Endothelial cell of umbilical vein (primary cell): ENCODE results near the gene ZNF644. TPM values are rescaled to one million over a fixed set of nuclear protein-coding genes. Genes with fewer than 3 reads are reported as not detected.

ENCODE experiments used
- BruUV-seq: library from RNA; stranded (reverse); fragments of 400-500 nt; replicated peaks from 2 replicates; lab custom pipeline; 2021; lab: Mats Ljungman, UMichigan
- CTCF ChIA-PET: fragments of 300-600, 350-600 bp; sonication (Branson Sonifier 250); formaldehyde crosslinking; loops from one replicate; lab custom pipeline; 2021; ENCODE audit warnings: antibody characterized with exemption, inconsistent platforms; lab: Charles Lee
- POLR2A ChIA-PET: fragments of 300-600, 350-600 bp; sonication (Branson Sonifier 250); formaldehyde crosslinking; loops from one replicate; lab custom pipeline; 2021; ENCODE audit warnings: antibody characterized with exemption, inconsistent platforms; lab: Charles Lee
- DNase-seq: peaks from one replicate; pipeline ENCODE4 v3.0.0-alpha.2; 2011; ENCODE audit warnings: low read depth, low spot score
- FAIRE-seq: peaks from 2 replicates; lab custom pipeline; 2011; peaks lifted over from hg19 to GRCh38; lab: Jason Lieb, UNC
- H2AFZ ChIP-seq: 2 replicates; pipeline ENCODE4 v1.6.0; 2012; ENCODE audit warnings: low read depth, low read length, control low read depth, inconsistent platforms
- H3K27ac ChIP-seq: 2 replicates; pipeline ENCODE4 v1.5.1; 2011; ENCODE audit warnings: low read depth, mild to moderate bottlenecking, control low read depth, low read length, moderate library complexity; ENCODE audit not compliant: insufficient read depth
- H3K27me3 ChIP-seq, 2 experiments: 2 replicates each; pipeline versions ENCODE4 v1.6.0 to v1.6.1; 2011; ENCODE audit warnings: low read length in 2 of 2, mixed read lengths in 1 of 2; ENCODE audit not compliant: control insufficient read depth in 2 of 2, insufficient read depth in 2 of 2
- H3K36me3 ChIP-seq, 2 experiments: 2 replicates in 1 of 2; 3 replicates in 1 of 2; pipeline ENCODE4 v1.5.1; 2011; ENCODE audit warnings: low read length in 2 of 2, mild to moderate bottlenecking in 1 of 2, moderate library complexity in 1 of 2; ENCODE audit not compliant: control insufficient read depth in 2 of 2, insufficient read depth in 2 of 2; ENCODE audit errors: extremely low read depth in 1 of 2
- H3K4me1 ChIP-seq: 3 replicates; pipeline ENCODE4 v1.5.1; 2011; ENCODE audit warnings: mild to moderate bottlenecking, low read length; ENCODE audit not compliant: control insufficient read depth, insufficient read depth; ENCODE audit errors: extremely low read depth
- H3K4me2 ChIP-seq: 2 replicates; pipeline ENCODE4 v1.6.1; 2011; ENCODE audit warnings: low read length, control low read depth, mixed read lengths; ENCODE audit not compliant: insufficient read depth
- H3K4me3 ChIP-seq, 3 experiments: fragments of 200-600 bp in 1 of 3; sonication (generic), shearing (Covaris generic) in 1 of 3; replicated peaks in 1 of 3; 2 replicates each; pipeline ENCODE4 v1.5.1; 2011 to 2016; ENCODE audit warnings: control low read depth in 3 of 3, low read length in 3 of 3, mild to moderate bottlenecking in 2 of 3, inconsistent platforms in 1 of 3, low read depth in 1 of 3, moderate library complexity in 1 of 3; ENCODE audit not compliant: insufficient read depth in 1 of 3
- H3K79me2 ChIP-seq: 2 replicates; pipeline ENCODE4 v1.6.0; 2012; ENCODE audit warnings: low read length, inconsistent platforms; ENCODE audit not compliant: control insufficient read depth, insufficient read depth
- H3K9ac ChIP-seq: replicated peaks from 2 replicates; pipeline ENCODE3; 2011; ENCODE audit warnings: low read length, control low read depth; ENCODE audit not compliant: insufficient read depth; ENCODE audit errors: extremely low read depth
- H3K9me1 ChIP-seq: replicated peaks from 3 replicates; pipeline ENCODE4 v1.6.0; 2011; ENCODE audit warnings: mild to moderate bottlenecking, low read length; ENCODE audit not compliant: control insufficient read depth, insufficient read depth; ENCODE audit errors: extremely low read depth
- H3K9me3 ChIP-seq: replicated peaks from 2 replicates; pipeline ENCODE4 v1.5.1; 2012; ENCODE audit warnings: low read length, inconsistent platforms; ENCODE audit not compliant: control insufficient read depth, insufficient read depth
- H4K20me1 ChIP-seq: replicated peaks from 2 replicates; pipeline ENCODE3; 2011; ENCODE audit warnings: mild to moderate bottlenecking, low read length; ENCODE audit not compliant: control insufficient read depth, insufficient read depth; ENCODE audit errors: extremely low read depth
- CTCF ChIP-seq, 2 donors: IDR thresholded peaks; 1 replicate in 1 of 2; 2 replicates in 1 of 2; pipeline ENCODE4 v1.5.1; 2011; ENCODE audit warnings: low read length in 2 of 2, mild to moderate bottlenecking in 2 of 2, moderate library complexity in 2 of 2, control low read depth in 1 of 2, inconsistent platforms in 1 of 2, low read depth in 1 of 2; ENCODE audit not compliant: insufficient read depth in 1 of 2; ENCODE audit errors: extremely low read depth in 1 of 2
- EZH2 ChIP-seq: IDR thresholded peaks from 2 replicates; pipeline ENCODE4 v1.6.1; 2012; ENCODE audit warnings: borderline replicate concordance, low read depth, mild to moderate bottlenecking, moderate library complexity, low read length, inconsistent platforms; ENCODE audit not compliant: severe bottlenecking
- FOS ChIP-seq: IDR thresholded peaks from 2 replicates; pipeline ENCODE4 v1.6.1; 2011; ENCODE audit warnings: mild to moderate bottlenecking, low read length, moderate library complexity, borderline replicate concordance; ENCODE audit not compliant: insufficient read depth
- GATA2 ChIP-seq: IDR thresholded peaks from 2 replicates; pipeline ENCODE4 v1.7.0; 2011; ENCODE audit warnings: low read depth, mild to moderate bottlenecking, moderate library complexity, mixed read lengths, low read length; ENCODE audit not compliant: insufficient read length, insufficient read depth
- JUN ChIP-seq: IDR thresholded peaks from 2 replicates; pipeline ENCODE4 v1.6.1; 2011; ENCODE audit warnings: borderline replicate concordance, low read depth; ENCODE audit not compliant: insufficient read length, insufficient read depth
- MAX ChIP-seq: IDR thresholded peaks from 2 replicates; pipeline ENCODE4 v1.6.1; 2011; ENCODE audit not compliant: insufficient read depth, insufficient read length
- MYC ChIP-seq: IDR thresholded peaks from one replicate; pipeline ENCODE4 v1.6.1; 2011; ENCODE audit warnings: mild to moderate bottlenecking, low read depth, low read length
- POLR2A ChIP-seq: IDR thresholded peaks from 2 replicates; pipeline ENCODE4 v1.6.1; 2012; ENCODE audit warnings: low read depth, mild to moderate bottlenecking, control low read depth, low read length
- POLR2AphosphoS5 ChIP-seq: IDR thresholded peaks from 2 replicates; pipeline ENCODE4 v1.6.1; 2012; ENCODE audit warnings: low read depth, mild to moderate bottlenecking, control low read depth, low read length, moderate library complexity; ENCODE audit not compliant: insufficient read depth
- dilution Hi-C: fragments of 300-500 bp; cut with MboI; formaldehyde crosslinking; loops from one replicate; pipeline ENCODE4 v1.15.0; 2019; ENCODE audit warnings: low sequenced_read_pairs; ENCODE audit not compliant: extremely low pct_ligation_motif_present
- intact Hi-C: fragments of 100-400 bp; cut with micrococcal nuclease; formaldehyde crosslinking; loops from one replicate; pipeline ENCODE4 v1.10.0; 2022
- polyA plus RNA-seq, 4 experiments: library from polyadenylated mRNA; depleted of rRNA in 3 of 4; stranded (reverse) in 3 of 4; unstranded in 1 of 4; fragments of >200 nt; gene quantifications; 2 replicates each; pipeline versions ENCODE4 v1.2.1 to v1.2.3, GENCODE V29; 2011 to 2012; ENCODE audit warnings: missing spikeins in 1 of 4
- total RNA-seq: library from RNA; stranded (reverse); gene quantifications from 2 replicates; pipeline ENCODE4 v1.2.3, GENCODE V29; 2021

Gene ZNF644
- total and polyA plus RNA-seq, 2 donors (not counting 3 experiments of a cell fraction or from before 2014, with no cell fraction given), result 7.2 to 47.0 TPM

- dilution Hi-C loops, result no loop called here
- CTCF ChIA-PET, result interaction anchor here (0.8 kb wide), 1 partner anchor 424 kb away, joined by 3 read pairs; no protein-coding TSS in a partner anchor
- H3K4me1 ChIP-seq, result no peaks in the 10 kb centered on the region
- H3K79me2 ChIP-seq, result peaks cover 90% of the 10 kb centered on the region
- no peaks in the 10 kb centered on the region for H3K9me3 ChIP-seq
- no peaks in the 10 kb centered on the region for H3K36me3 ChIP-seq
- no peak overlapping the region for H3K4me3 ChIP-seq
- no peak for DNase-seq
- POLR2A ChIA-PET, result no interaction called here
- H3K27me3 ChIP-seq, result no peaks in the 10 kb centered on the region
- BruUV-seq, result no TSS peak
- intact Hi-C loops, result no loop called here
- H3K9me1 ChIP-seq, result no peaks in the 10 kb centered on the region
- no peak overlapping the region for H3K4me2 ChIP-seq
- FAIRE-seq, result no peak
- no peak overlapping the region for H2AFZ ChIP-seq
- H3K9ac ChIP-seq, result no peak overlapping the region
- H4K20me1 ChIP-seq, result peaks cover 12% of the 10 kb centered on the region
- no peak overlapping the region for H3K27ac ChIP-seq
- no peak for TF ChIP-seq POLR2A
- TF ChIP-seq GATA2, result no peak
- TF ChIP-seq EZH2, result no peak
- no peak for TF ChIP-seq JUN
- TF ChIP-seq CTCF (IDR thresholded peaks at IDR 0.05; ENCODE audit: extremely low read depth in 1 of 2, insufficient read depth in 1 of 2, low read depth in 1 of 2, low read length in 2 of 2), result no peak
- no peak for TF ChIP-seq MYC
- no peak for TF ChIP-seq MAX
- no peak for TF ChIP-seq FOS
- TF ChIP-seq POLR2AphosphoS5, result no peak
Observed at GRCh38 chr1:90987841-90988240, 34.0 kb downstream of the ZNF644 start.
